HG02981 (cell line): Measurements from ENCODE around the gene INVS.
"Not testable (repeated sequence)": the region's sequence is repeated elsewhere in the genome, so short reads cannot be mapped to it uniquely, and the experiment has no call there.

ENCODE experiments used
- ATAC-seq: cut with Tn5 transposase; IDR thresholded peaks from one replicate; pipeline ENCODE4 v1.9.1; 2021; ENCODE audit warnings: mild to moderate bottlenecking, moderate library complexity; ENCODE audit not compliant: unreplicated experiment

The INVS gene, protein sequence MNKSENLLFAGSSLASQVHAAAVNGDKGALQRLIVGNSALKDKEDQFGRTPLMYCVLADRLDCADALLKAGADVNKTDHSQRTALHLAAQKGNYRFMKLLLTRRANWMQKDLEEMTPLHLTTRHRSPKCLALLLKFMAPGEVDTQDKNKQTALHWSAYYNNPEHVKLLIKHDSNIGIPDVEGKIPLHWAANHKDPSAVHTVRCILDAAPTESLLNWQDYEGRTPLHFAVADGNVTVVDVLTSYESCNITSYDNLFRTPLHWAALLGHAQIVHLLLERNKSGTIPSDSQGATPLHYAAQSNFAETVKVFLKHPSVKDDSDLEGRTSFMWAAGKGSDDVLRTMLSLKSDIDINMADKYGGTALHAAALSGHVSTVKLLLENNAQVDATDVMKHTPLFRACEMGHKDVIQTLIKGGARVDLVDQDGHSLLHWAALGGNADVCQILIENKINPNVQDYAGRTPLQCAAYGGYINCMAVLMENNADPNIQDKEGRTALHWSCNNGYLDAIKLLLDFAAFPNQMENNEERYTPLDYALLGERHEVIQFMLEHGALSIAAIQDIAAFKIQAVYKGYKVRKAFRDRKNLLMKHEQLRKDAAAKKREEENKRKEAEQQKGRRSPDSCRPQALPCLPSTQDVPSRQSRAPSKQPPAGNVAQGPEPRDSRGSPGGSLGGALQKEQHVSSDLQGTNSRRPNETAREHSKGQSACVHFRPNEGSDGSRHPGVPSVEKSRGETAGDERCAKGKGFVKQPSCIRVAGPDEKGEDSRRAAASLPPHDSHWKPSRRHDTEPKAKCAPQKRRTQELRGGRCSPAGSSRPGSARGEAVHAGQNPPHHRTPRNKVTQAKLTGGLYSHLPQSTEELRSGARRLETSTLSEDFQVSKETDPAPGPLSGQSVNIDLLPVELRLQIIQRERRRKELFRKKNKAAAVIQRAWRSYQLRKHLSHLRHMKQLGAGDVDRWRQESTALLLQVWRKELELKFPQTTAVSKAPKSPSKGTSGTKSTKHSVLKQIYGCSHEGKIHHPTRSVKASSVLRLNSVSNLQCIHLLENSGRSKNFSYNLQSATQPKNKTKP

DNA sequence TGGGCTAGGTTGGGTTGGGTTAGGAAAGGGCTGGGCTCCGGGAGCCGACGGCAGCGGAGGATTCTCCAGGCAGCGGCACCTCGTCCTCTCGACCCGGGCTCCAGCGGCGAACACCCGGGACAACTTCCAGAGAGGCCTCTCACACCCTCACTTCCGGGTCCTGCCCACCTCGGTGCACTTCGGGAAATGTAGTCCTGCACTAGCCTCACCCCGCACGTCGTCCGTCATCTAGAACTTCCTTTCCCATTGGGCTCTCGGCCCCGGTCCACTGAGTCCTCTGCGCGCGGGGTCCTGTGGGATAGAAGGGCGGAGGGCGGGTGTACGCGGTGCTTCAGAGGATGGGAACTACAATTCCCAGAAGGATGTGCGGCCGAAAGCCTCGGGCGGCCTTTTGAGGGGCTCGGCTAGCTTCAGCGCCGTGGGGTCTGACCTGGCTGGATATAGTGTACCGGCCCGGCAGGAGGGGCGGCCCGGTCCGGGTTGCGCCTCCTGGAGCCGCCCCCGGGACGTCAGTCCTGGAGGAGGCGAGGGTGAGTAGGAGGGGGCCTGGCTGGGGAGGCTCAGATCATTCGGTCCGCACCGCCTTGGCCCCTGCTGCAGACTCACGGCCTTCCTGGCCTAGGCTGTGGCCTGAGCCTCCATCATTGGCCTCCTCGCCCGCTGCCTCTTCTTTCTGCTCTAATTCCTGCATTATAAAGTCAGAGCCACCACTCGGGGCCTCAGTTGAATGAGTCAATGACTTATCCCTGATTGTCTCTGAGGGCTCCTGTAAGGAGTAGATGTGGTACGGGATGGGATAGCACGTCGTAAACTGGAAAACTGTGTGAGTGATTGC, at the start of gene INVS, which contains the start of gene ERP44:
Gene INVS (plus strand): TSS at position 357 of the 835 bp plus-strand sequence. CDS start 5,279 bp downstream, outside the sequence.
Gene ERP44 (minus strand): TSS at position 114 of the 835 bp plus-strand sequence. CDS start 160 bp downstream, outside the sequence.
- peak; percentile 97 for ATAC-seq

DNA sequence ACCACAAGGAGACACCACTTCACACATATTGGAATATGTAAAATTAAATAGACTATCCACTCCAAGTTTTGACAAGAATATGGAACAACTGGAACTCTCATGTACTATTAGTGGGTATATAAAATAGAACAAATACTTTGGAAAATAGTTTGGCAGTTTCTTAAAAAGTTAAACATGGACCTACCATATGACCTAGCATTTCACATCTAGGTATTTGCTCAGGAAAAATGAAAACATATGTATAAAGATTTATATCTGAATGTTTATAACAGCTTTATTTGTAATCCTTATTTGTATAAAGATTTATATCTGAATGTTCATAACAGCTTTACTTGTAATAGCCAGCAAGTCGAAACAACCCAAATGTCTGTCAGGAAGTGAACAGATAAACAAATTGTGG, 49.5 kb upstream of the INVS start:
- no peak for ATAC-seq

DNA sequence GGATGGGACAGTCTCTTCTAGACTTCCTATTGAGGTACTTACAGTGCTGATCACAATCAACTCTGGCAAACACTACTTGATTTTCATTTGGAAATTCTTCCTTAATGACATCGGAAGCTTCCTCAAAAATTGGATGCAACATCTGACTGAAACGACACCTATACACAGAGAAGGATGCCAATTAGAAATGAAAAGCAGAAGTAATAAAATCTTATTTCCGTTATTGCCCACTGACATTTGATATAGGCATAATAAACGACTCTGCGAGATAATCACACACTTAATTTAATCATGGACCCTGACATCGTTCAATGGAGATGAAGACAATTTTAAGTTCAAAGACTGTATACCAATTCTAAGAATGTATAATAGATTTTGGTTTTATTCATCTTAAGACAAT, 46.7 kb upstream of the INVS start:
- no peak for ATAC-seq

DNA sequence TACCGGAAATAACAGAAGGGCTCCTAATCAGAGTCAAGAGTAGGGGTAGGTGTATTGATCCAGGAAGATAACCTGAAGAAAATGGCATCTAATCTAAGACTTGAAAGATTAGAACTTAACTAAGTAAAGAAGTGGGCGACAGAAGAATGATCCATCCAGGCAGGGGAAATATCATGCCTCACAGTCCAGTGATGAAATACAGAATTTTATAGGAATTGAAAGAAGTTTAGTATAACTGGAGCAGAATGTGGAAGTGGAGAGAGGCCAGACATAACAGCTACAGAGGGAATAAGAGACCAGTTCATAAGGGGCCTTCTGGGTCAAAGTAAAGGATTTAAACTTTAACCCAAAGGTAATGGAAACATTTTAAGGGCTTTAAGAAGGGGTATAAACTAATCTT, 42.5 kb upstream of the INVS start:
- no peak for ATAC-seq

DNA sequence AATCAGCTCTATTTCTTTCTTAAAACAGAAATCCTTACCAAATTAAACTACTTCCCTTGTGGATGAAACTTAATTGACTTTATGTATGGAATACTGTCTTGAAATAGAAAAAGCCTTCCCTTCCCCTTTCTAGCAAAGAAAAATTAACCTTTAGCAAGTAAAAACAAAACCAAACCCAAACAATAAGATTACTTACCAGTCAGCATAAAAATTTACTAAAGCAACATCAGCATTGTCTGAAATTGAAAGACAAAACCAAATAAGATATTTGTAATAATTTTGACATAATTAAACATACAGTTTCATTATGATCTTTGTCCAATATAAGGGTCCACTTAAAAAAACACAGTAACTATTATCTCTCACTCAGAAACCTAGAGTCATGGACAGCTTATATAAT, 41.4 kb upstream of the INVS start:
- no peak for ATAC-seq

DNA sequence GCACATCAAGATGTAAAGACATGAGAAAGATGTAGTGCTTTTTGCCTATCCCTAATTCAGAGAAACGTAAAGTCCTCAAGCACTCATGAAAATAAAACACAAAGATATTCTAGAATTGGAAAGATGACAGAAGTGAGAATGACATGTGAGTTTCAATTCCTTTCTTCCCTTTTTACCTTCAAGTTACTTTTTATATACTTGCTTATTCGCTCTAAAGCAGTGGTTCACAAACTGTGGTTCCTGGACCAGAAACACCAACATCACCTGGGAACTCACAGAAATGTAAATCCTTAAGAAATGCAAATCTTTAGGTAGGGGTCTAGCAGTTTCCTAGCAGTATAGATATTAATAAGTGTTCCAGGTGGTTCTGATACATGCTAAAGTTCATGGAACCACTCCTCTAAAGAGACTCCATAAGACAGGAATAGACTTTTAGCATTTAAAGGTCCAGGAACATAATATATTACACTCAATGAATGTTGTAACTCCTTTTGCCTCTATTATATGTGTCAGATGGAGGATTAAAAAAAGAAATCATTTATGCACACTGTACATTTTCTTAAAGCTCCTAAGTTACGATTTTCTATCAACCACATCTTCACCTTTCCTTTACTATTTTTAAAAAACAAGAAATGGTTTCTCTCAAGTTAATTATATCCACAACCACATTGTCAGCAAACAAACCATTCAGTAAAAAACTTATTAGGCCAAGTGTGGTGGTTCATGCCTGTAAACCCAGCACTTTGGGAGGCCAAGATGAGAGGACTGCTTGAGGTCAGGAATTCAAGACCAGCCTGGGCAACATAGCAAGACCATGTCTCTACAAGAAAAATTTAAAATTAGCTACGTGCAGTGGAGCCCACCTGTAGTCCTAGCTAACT, 40.1 kb upstream of the INVS start:
- ATAC-seq: peak; percentile 79

DNA sequence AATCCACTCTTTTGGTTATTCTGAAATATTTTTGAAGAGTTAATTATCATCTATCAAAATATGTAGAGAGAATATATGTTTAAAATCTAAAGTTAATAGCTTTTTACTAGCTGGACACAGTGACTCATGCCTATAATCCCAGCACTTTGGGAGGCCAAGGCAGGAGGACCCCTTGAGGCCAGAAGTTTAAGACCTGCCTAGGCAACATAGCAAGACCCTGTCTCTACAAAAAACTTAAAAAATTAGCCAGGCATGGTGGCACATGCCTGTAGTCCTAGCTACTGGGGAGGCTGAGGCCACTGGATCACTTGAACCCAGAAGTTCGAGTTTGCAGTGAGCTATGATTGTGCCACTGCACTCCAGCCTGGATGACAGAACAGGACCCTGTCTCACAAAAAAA, 36.4 kb upstream of the INVS start:
- ATAC-seq: not testable (repeated sequence)

DNA sequence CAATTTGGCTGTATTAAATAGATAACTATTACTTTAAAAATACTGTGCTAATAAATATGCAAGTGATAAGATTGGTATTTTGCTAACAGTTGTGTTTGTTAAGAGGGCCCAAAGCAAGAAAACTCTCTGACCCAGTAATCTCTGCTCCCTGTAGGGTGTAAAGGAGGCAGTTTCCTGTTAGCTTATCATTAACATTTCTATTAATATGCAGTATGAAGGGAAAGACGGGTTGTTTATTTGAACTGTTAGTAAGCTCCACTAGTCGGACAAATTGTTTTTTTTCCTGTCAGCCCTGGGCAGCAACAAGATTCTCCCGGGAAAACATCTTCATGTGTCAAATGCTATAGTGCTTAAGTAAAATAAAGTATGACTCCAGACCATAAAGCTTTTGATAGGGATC, 35.9 kb upstream of the INVS start:
- ATAC-seq: no peak

DNA sequence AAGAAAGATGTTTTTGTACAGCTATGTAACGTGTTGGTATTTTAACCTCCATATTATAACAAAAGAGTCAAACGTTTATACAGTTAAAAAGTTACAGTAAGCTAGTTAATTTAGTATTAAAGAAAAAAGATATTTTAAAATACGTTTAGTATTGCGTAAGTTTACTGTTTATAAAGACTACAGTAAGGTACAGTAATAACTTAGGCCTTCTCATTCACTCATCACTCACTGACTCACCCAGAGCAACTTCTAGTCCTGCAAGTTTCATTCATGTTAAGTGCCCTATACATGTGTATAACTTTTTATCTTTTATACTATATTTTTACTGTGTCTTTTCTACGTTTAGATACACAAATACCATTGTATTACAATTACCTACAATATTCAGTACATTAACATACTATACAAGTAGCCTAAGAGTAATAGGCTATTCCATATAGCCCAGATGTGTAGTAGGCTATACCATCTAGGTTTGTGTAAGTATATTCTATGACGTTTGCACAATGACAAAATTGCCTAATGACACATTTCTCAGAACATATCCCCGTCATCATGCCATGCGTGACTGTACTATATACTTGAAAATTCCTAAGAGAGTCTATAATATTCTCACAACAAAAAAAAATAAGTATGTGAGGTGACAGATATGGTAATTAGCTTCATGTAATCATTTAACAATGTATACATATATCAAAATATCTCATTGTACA, 34.0 kb upstream of the INVS start:
- ATAC-seq: no peak

DNA sequence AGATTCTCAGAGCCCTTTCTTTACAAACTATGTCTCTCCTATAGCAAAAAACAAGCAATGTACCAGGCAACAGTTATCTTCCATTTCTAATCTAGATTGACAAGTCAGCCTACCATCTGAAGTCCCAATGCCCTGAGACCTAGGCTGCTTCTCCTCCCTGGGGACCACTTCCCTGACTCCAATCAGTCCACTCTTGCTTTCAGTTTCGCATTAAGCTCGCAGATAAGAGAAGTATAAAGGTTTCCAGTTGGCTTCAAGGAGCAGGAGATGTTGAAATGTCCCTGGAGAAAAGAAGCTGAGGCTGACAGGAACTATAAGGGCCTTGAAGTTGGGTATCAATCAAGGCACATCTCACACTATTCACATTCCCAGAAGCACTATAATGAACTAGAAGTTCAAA, 32.5 kb upstream of the INVS start:
- ATAC-seq: peak; percentile 64

DNA sequence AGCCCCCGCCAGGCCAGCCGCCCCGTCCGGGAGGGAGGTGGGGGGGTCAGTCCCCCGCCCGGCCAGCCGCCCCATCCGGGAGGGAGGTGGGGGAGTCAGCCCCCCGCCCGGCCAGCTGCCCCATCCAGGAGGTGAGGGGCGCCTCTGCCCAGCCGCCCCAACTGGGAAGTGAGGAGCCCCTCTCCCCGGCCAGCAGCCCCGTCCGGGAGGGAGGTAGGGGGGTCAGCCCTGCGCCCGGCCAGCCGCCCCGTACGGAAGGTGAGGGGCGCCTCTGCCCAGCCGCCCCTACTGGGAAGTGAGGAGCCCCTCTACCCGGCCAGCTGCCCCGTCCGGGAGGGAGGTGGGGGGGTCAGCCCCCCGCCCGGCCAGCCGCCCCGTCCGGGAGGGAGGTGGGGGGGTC, 31.1 kb upstream of the INVS start:
- ATAC-seq: not testable (repeated sequence)

DNA sequence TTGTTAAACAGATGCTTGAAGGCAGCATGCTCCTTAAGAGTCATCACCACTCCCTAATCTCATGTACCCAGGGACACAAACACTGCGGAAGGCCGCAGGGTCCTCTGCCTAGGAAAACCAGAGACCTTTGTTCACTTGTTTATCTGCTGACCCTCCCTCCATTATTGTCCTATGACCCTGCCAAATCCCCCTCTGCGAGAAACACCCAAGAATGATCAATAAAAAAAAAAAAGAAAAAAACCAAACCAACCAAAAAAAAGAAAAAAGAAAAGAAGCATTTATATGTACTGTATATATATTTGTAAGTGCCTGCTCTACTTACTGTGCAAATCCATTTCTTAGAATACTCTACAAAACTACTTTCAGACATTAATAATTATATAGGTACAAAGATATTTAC, 30.0 kb upstream of the INVS start:
- ATAC-seq: not testable (repeated sequence)

DNA sequence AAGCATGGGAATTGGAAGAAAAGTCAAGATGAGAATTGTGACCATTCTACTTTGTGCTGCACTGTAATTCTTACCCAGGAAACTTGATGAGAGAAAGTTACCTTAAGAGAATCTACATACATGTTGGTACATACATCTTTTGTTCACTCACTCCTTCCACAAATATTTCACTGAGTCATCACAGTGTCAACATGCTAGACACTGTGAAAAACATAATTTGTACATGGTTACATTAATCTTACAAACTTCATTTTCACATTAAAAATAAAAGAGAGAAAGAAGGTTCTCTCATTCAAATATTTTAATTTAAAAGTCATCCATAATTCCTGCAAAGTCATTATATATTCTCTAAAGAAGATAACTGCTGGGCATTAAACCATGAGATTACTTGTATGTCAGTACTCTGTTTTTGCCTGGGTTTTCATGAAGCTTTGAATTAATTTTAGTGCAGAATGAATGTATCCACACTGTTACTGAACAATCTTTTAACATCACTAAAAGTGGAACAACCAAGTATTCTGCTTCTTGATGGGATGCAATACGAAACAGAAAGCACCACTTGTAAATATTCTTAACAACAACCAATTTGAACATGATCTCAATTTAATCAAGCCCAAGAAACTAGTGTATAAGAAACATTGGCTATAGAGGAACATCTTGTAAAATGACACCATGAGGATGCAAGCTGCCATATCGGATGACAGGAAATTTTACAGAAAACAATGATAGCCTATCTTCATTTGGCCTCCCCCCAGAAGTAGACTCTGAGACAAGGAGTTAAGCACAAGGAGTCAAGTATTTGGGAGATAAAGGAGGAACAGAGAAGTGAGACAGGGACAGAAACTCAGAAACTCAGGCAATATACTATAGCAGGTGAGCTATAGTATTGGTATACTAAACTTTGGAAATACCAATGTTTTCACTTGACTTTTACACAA, 28.7 kb upstream of the INVS start:
- ATAC-seq: no peak

DNA sequence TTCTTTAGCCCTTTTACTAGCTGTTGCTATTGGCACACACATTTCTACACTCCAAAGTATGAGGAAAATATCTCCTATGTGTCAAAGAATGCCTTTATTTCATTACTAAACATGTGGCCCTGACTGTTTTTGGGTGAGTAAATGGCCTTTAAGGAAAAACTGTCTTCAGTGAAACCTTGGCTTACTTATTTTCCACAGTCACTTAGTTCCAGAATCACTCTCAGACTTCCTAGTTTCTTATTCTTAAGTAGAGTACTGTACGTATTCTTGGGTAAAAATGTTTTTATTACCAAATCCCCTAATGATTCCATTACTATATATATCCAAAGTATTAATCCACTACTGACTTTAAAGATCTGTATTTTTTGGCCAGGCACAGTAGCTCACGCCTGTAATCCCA, 27.8 kb upstream of the INVS start:
- ATAC-seq: no peak

DNA sequence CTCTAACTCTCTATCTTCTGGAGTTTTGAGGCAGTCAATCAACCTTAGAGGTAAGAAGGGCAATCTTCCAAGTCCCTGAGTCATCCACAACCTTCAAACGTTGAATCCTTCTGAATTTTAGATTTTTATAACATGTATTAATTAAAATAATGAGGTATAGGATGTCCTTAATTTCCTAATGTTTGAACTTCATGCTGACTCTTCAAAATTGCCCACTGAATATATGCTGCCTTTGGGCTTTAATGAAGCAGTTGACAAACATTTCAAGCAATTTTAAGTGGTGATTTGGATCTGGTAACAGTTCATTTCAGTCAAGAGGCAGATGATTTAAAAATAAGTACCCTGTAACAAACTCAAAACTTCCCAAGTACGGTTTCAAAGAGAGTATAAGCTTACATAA, 26.2 kb upstream of the INVS start:
- no peak for ATAC-seq

DNA sequence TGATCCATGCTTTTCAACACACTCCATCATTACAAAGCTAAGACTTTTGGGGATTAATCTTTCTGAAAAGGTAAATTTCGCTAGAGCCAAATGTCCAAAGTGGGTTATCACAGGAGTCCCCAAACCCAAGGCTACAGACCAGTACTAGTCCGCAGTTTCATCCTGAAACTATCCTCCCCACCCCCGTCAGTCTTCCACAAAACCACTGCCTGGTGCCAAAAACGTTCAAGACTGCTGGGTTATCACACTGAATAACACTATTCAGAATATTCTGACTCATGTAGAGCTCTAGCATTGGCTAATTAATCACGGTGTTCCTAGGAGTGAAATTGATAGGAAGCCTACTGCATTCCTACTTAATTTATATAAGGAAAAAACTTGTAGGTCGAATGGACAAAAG, 24.9 kb upstream of the INVS start:
- no peak for ATAC-seq

DNA sequence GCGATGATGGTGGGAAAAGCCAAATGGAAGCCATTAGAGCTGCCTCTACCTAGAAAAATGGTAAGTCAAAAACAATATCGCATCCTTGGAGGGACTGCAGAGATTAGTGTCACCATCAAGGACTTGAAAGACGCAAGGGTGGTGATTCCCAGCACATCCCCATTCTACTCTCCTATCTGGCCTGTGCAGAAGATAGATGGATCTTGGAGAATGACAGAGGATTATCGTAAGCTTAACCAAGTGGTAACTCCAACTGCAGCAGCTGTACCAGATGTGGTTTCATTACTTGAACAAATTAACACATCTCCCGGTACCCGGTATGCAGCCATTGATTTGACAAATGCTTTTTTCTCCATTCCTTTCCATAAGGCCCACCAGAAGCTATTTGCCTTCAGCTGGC, 24.1 kb upstream of the INVS start:
- no peak for ATAC-seq

DNA sequence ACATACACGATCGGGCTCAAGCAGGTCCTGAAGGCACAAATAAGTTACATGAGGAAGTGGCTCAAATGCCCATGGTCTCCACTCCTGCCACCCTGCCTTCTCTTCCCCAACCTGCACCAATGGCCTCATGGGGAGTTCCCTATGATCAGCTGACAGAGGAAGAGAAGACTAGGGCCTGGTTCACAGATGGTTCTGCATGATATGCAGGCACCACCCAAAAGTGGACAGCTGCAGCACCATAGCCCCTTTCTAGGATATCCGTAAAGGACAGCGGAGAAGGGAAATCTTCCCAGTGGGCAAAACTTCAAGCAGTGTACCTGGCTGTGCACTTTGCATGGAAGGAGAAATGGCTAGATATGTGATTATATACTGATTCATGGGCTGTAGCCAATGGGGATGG, 22.8 kb upstream of the INVS start:
- ATAC-seq: not testable (repeated sequence)
